Measurements from ENCODE around the gene TANGO2.

- TF ChIP-seq EP300 (IDR thresholded peaks at IDR 0.05) (no peak), CTCF (IDR thresholded peaks at IDR 0.05) (no peak)
These were observed 40.0 kb downstream of the TANGO2 start for GRCh38 chr22:20060700-20061480.
